Activated CD4-positive, alpha-beta T cell treated with anti-CD3 and anti-CD28 coated beads, Interleukin-2, amount 50 U/mL, for 1 hour (primary cell): ENCODE results near the gene BRAF.
"Not testable (repeated sequence)": the region's sequence is repeated elsewhere in the genome, so short reads cannot be mapped to it uniquely, and the experiment has no call there.

Experiments used
- DNase-seq: peaks from one replicate; pipeline ENCODE4 v3.0.0-alpha.2; 2020

The BRAF gene

DNA sequence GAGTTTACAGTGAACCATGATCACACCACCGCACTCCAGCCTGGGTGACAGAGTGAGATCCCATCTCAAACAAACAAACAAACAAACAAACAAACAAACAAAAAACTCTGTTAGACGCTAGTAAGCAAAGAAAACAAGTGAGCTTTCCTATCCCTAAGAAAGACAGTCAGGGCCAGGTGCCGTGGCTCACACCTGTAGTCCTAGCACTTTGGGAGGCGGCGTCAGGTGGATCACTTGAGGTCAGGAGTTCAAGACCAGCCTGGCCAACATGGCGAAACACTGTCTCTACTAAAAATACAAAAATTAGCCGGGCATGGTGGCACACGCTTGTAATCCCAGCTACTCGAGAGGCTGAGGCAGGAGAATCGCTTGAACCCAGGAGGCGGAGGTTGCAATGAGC lies 247.8 kb downstream of the BRAF start:
- DNase-seq, result not testable (repeated sequence)

GRCh38 chr7:140676306-140676705 lies 248.4 kb downstream of the BRAF start:
- DNase-seq, result no peak

- DNase-seq, result no peak
Measured at GRCh38 chr7:140675726-140676125, 249.0 kb downstream of the BRAF start.

DNA sequence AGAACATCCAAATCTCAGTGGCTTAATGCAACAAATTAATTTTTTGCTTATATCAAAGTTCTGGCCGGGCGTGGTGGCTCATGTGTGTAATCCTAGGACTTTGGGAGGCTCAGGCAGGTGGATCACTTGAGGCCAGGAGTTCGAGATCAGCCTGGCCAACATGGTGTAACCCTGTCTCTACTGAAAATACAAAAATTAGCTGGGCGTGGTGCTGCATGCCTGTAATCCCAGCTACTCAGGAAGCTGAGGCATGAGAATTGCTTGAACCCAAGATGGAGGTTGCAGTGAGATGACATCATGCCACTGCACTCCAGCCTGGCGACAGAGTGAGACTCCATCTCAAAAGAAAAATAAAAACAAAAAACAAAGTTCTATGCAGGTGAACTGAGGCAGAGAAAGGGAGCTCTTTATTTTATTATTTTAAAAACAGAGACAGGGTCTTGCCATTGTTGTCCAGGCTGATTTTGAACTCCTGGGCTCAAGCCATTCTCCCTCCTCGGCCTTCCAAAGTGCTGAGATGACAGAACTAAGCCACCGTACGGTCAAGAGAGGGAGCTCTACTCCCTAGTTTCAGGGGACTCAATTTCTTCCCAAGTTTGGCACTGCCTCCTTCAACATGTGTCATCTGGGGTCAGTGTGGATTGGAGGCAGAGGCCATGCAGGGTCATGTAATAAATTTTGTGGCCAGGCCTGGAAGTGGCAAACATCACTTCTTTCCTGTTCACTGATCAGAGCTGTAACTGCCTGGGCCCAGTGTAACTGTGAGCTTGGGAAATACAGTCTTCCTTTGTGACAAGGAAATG lies 249.6 kb downstream of the BRAF start:
- no peak for DNase-seq

DNA sequence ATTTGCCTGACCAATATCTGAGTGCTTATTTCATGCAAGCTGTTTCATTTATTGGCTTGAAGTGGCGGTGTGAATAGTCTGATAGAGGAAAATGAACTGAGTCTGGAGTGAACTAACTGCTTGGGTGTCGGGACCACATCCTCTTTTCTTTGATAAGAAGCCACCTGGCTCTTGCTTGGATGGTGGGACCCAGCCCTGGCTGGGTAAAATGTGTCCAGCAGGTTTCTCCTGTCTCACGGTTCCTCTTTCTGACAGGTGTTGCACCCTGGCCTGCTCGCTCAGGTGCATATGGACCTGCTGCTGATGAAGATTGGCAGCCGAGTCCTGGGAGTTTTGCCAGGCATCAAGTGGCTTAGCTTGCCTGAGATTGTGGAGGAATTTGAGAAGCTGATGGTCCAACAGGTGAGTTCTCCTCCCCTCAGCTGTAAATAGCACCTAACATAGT lies 250.4 kb downstream of the BRAF start:
- DNase-seq, result no peak

GRCh38 chr7:140673774-140674155 lies 251.0 kb downstream of the BRAF start:
- no peak for DNase-seq

DNA sequence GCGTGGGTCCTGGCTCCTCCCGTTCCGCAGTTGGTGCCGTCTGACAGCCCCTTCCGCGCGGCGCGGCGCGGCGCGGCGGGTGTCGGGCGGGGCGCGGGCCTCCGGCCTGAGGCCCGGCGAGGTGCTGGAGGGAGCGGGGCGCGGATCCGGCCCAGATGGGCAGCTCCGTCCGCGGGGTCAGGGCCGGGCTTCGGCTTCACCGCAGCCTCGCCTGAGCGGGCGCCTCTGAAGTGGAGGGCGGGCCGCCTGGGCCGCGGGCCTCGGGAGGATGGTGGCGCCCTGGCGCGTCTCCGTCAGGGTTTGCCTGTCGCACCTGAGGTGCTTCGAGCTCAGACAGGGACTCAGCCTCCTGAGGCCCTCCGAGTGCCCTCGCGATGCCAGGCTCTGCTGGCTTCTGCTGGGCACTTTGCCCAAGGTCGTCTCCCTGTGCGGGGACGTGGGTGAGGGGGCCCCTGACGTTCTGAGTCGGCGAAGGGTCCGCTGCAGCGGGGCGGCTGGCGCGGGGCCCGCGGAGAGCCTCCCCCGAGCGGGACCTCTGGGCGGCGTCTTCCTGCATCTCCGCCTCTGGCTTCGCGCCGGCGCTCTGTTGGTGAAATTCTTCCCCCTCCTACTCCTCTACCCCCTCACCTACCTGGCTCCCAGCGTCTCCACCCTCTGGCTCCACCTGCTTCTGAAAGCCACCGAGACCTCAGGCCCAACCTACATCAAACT lies 251.5 kb downstream of the BRAF start:
- DNase-seq, result peak; percentile 62

DNA sequence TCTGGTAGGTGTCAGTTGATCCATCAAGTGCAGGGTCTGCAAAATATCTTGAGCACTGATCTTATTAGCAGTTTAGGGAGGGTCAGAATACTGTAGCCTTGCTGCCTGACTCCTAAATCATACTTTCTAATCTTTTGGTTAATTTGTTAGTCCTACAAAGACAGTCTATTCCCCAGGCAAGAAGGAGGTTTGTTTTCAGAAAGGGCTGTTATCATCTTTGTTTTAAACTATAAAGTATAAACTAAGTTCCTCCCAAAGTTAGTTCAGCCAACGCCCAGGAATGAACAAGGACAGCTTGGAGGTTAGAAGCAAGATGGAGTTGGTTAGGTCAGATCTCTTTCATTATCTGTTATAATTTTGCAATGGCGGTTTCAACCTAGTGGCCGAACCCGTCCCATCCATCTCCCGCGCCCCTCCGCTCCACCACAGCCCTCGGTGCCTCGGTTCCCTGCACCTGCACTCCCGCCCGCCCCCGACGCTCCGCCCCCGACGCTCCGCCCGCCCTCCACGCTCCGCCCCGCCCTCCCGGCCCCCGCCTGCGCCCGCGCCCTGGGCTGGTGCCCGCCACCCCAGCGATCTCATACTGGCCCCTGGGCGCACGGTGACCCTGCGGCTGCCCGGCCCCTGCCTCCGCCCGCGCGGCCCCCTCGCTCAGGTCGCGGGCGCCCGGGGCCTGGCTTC lies 252.2 kb downstream of the BRAF start, which contains the start of gene ADCK2:
ADCK2 (plus strand) TSS at position 564 of the 681 bp plus-strand sequence. CDS start 386 bp downstream, outside the sequence.
- peak; percentile 56 for DNase-seq

GRCh38 chr7:140671966-140672365 lies 252.8 kb downstream of the BRAF start:
- DNase-seq, result no peak

DNA sequence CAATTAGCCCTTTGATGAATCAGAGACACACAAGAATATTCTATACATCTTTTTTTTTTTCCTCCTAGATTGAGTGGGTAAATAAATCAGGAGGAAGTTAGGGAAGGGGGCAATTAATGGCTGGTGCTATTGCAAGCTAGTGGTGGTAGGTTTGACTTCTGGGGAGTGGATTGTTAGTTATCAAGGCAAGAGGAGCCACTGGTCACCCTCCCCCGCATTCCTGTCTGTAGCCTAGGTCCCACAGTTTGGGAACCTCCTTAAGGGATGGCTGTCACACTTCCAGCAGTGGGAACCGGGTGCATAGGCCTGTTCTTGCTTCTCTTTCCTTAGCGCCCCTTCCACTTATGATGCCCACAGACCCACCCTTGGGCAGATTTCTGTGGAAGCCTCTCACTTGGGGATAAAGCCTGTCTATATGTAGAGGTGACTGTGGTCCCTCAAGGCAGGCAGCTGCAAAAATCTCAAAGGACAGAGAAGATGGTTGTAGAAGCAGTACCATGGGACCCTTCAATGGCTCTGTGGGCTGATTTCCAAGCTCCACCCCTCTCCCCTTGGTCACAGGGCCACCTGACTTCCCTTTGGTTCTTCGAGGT lies 254.3 kb downstream of the BRAF start:
- DNase-seq, result no peak

- DNase-seq, result not testable (repeated sequence)
Measured at GRCh38 chr7:140669862-140670261, 254.9 kb downstream of the BRAF start.

DNA sequence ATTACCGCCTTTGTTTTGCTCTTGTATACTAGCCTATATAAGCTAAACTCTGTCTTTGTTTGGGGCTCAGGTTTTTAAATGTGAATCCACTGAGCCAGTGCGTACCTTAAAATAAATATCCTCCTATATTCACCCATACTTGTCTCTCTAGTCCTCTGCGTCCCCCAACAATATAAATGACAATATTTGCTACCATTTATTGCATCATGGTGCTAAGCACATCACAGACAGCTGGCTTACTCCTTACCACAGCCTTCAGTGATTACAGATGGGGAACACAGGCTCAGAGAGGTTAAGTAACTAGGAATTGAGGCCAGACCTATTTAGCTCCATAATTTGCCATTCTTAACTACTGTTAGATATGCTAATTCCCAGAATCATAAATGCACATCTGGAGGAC lies 255.4 kb downstream of the BRAF start:
- no peak for DNase-seq
